ENCODE measurements around the gene DUOX1.

- TF ChIP-seq CTCF (IDR thresholded peaks at IDR 0.05) (no peak), EZH2 (IDR thresholded peaks at IDR 0.05; ENCODE audit: borderline replicate concordance, insufficient read depth, low read depth, low read length, poor library complexity, severe bottlenecking) (no peak)
Measured at GRCh38 chr15:45116006-45116481, 13.8 kb upstream of the DUOX1 start.
